ENCODE results near the gene OTOGL. TPM values are rescaled to one million over a fixed set of nuclear protein-coding genes. Genes with fewer than 3 reads are reported as not detected.

Gene OTOGL
- total RNA-seq, 1 experiment from 2014 or later, result not detected

DNA sequence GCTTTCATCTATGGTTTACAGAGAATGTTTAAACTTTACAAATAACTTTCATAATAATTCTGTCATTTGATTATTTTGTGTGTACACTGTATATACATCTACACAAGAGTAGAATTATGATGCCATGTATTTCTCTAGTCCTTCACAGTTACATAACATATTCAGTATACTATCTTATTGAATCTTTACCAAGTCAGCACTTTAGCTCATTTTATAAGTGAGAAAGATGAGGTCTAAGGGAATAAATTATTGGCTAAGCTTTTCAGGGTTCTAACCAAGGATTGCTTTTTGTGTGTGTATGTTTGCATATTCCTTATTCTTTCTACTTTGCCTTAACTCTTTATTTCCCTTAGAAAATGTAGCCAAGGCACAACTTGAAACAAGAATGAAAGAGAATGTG lies 260.4 kb downstream of the OTOGL start:
- no peak overlapping the region for H3K27ac Mint-ChIP-seq (ENCODE audit: low read depth, unreplicated experiment)
- no peaks in the 10 kb centered on the region for H3K27me3 Mint-ChIP-seq (ENCODE audit: insufficient read depth, unreplicated experiment)
- no peaks in the 10 kb centered on the region for H3K36me3 Mint-ChIP-seq (ENCODE audit: insufficient read depth, unreplicated experiment)
- ChIA-PET POLR2A (no interaction called here), CTCF (interaction anchor here (1.0 kb wide), 1 partner anchor 164 kb away, joined by 4 read pairs; no protein-coding TSS in a partner anchor)
- no peak for DNase-seq (ENCODE audit: unreplicated experiment)
- no peak overlapping the region for H3K4me3 Mint-ChIP-seq (ENCODE audit: unreplicated experiment)
- TF ChIP-seq, protein P1, sequence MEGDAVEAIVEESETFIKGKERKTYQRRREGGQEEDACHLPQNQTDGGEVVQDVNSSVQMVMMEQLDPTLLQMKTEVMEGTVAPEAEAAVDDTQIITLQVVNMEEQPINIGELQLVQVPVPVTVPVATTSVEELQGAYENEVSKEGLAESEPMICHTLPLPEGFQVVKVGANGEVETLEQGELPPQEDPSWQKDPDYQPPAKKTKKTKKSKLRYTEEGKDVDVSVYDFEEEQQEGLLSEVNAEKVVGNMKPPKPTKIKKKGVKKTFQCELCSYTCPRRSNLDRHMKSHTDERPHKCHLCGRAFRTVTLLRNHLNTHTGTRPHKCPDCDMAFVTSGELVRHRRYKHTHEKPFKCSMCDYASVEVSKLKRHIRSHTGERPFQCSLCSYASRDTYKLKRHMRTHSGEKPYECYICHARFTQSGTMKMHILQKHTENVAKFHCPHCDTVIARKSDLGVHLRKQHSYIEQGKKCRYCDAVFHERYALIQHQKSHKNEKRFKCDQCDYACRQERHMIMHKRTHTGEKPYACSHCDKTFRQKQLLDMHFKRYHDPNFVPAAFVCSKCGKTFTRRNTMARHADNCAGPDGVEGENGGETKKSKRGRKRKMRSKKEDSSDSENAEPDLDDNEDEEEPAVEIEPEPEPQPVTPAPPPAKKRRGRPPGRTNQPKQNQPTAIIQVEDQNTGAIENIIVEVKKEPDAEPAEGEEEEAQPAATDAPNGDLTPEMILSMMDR (IDR thresholded peaks at IDR 0.05; ENCODE audit: unreplicated experiment), result no peak
- intact Hi-C loops (cut with micrococcal nuclease), result no loop called here
- H3K9me3 Mint-ChIP-seq (ENCODE audit: unreplicated experiment), result peaks cover 9% of the 10 kb centered on the region
- H3K4me1 Mint-ChIP-seq (ENCODE audit: insufficient read depth, unreplicated experiment), result no peaks in the 10 kb centered on the region
- BruUV-seq (replicated peaks), result no TSS peak

- POLR2A ChIA-PET, result no interaction called here
- intact Hi-C loops (cut with micrococcal nuclease), result no loop called here
- TF ChIP-seq, protein P1 (IDR thresholded peaks at IDR 0.05; ENCODE audit: unreplicated experiment), result no peak
- peaks cover 9% of the 10 kb centered on the region for H3K9me3 Mint-ChIP-seq (ENCODE audit: unreplicated experiment)
- CTCF ChIA-PET, result no interaction called here
- no TSS peak for BruUV-seq (replicated peaks)
- no peak overlapping the region for H3K27ac Mint-ChIP-seq (ENCODE audit: low read depth, unreplicated experiment)
- DNase-seq (ENCODE audit: unreplicated experiment), result no peak
- no peaks in the 10 kb centered on the region for H3K4me1 Mint-ChIP-seq (ENCODE audit: insufficient read depth, unreplicated experiment)
- H3K36me3 Mint-ChIP-seq (ENCODE audit: insufficient read depth, unreplicated experiment), result no peaks in the 10 kb centered on the region
- H3K27me3 Mint-ChIP-seq (ENCODE audit: insufficient read depth, unreplicated experiment), result no peaks in the 10 kb centered on the region
- H3K4me3 Mint-ChIP-seq (ENCODE audit: unreplicated experiment), result no peak overlapping the region
Measured at GRCh38 chr12:80364056-80364455, 264.7 kb downstream of the OTOGL start.

DNA sequence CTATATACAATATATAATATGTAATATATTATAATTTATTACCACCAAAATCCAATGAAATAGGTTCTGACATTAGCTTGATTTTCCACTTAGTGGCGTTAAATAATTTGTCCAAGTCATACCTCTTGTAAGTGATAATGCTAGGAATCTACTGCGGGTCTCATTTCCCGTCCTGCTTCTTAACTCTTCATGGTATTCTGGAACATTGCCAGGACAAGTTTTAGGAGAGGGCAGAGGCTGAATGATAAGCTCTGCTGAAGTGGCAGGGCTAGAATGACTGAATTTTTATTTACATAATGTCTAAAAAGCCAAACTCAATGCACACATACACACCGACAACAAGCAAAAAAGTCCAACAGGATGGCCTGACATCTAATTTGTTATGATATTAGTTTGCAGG lies 274.3 kb downstream of the OTOGL start:
- no peaks in the 10 kb centered on the region for H3K27me3 Mint-ChIP-seq (ENCODE audit: insufficient read depth, unreplicated experiment)
- H3K27ac Mint-ChIP-seq (ENCODE audit: low read depth, unreplicated experiment), result no peak overlapping the region
- BruUV-seq (replicated peaks), result no TSS peak
- no peaks in the 10 kb centered on the region for H3K9me3 Mint-ChIP-seq (ENCODE audit: unreplicated experiment)
- no peak for DNase-seq (ENCODE audit: unreplicated experiment)
- no peaks in the 10 kb centered on the region for H3K4me1 Mint-ChIP-seq (ENCODE audit: insufficient read depth, unreplicated experiment)
- ChIA-PET CTCF (no interaction called here), POLR2A (no interaction called here)
- TF ChIP-seq, protein P1 (IDR thresholded peaks at IDR 0.05; ENCODE audit: unreplicated experiment), result no peak
- H3K36me3 Mint-ChIP-seq (ENCODE audit: insufficient read depth, unreplicated experiment), result no peaks in the 10 kb centered on the region
- intact Hi-C loops (cut with micrococcal nuclease), result no loop called here
- no peak overlapping the region for H3K4me3 Mint-ChIP-seq (ENCODE audit: unreplicated experiment)

GRCh38 chr12:80374615-80375014 lies 275.3 kb downstream of the OTOGL start:
- CTCF ChIA-PET, result no interaction called here
- intact Hi-C loops (cut with micrococcal nuclease), result no loop called here
- DNase-seq (ENCODE audit: unreplicated experiment), result no peak
- no TSS peak for BruUV-seq (replicated peaks)
- Mint-ChIP-seq H3K4me3 (ENCODE audit: unreplicated experiment) (no peak overlapping the region), H3K36me3 (ENCODE audit: insufficient read depth, unreplicated experiment) (no peaks in the 10 kb centered on the region), H3K27me3 (ENCODE audit: insufficient read depth, unreplicated experiment) (no peaks in the 10 kb centered on the region), H3K4me1 (ENCODE audit: insufficient read depth, unreplicated experiment) (no peaks in the 10 kb centered on the region), H3K27ac (ENCODE audit: low read depth, unreplicated experiment) (no peak overlapping the region), H3K9me3 (ENCODE audit: unreplicated experiment) (no peaks in the 10 kb centered on the region)
- POLR2A ChIA-PET, result no interaction called here
- TF ChIP-seq, protein P1 (IDR thresholded peaks at IDR 0.05; ENCODE audit: unreplicated experiment), result no peak
